ENCODE results near the gene THBD. TPM values are rescaled to one million over a fixed set of nuclear protein-coding genes. Genes with fewer than 3 reads are reported as not detected.

THBD gene
- total RNA-seq, 1 experiment from 2014 or later, result 15.8 TPM

- DNase-seq (ENCODE audit: extremely low read depth, low read depth), result no peak
Observed at GRCh38 chr20:23063168-23063567, 13.7 kb upstream of the THBD start.

- DNase-seq (ENCODE audit: extremely low read depth, low read depth), result no peak
Observed at GRCh38 chr20:23062632-23063031, 13.2 kb upstream of the THBD start.

GRCh38 chr20:23061734-23062561, 12.5 kb upstream of the THBD start:
- no peak for DNase-seq (ENCODE audit: extremely low read depth, low read depth)

GRCh38 chr20:23061262-23061661, 11.8 kb upstream of the THBD start:
- DNase-seq (ENCODE audit: extremely low read depth, low read depth), result no peak

GRCh38 chr20:23060629-23061028, 11.2 kb upstream of the THBD start:
- no peak for DNase-seq (ENCODE audit: extremely low read depth, low read depth)

GRCh38 chr20:23059846-23060245, 10.4 kb upstream of the THBD start:
- no peak for DNase-seq (ENCODE audit: extremely low read depth, low read depth)

GRCh38 chr20:23059001-23059400, 9.5 kb upstream of the THBD start:
- DNase-seq (ENCODE audit: extremely low read depth, low read depth), result no peak

GRCh38 chr20:23058240-23058639, 8.8 kb upstream of the THBD start:
- DNase-seq (ENCODE audit: extremely low read depth, low read depth), result no peak

GRCh38 chr20:23052904-23053303, 3.4 kb upstream of the THBD start:
- DNase-seq (ENCODE audit: extremely low read depth, low read depth), result no peak

- DNase-seq (ENCODE audit: extremely low read depth, low read depth), result peak; percentile 76
Observed at GRCh38 chr20:23050847-23051627, 1.6 kb upstream of the THBD start.

GRCh38 chr20:23050076-23050838, 785 bp upstream of the THBD start:
- DNase-seq (ENCODE audit: extremely low read depth, low read depth), result peak; percentile 58

- DNase-seq (ENCODE audit: extremely low read depth, low read depth), result no peak
Observed at GRCh38 chr20:23048283-23049200, 930 bp downstream of the THBD start.

GRCh38 chr20:23047738-23048214, 1.7 kb downstream of the THBD start:
- DNase-seq (ENCODE audit: extremely low read depth, low read depth), result no peak

- DNase-seq (ENCODE audit: extremely low read depth, low read depth), result no peak
Observed at GRCh38 chr20:23047001-23047737, 2.3 kb downstream of the THBD start.

- no peak for DNase-seq (ENCODE audit: extremely low read depth, low read depth)
Observed at GRCh38 chr20:23046431-23046830, 3.0 kb downstream of the THBD start.

GRCh38 chr20:23043376-23043775, 6.1 kb downstream of the THBD start:
- DNase-seq (ENCODE audit: extremely low read depth, low read depth), result no peak

GRCh38 chr20:23042270-23042669, 7.2 kb downstream of the THBD start:
- no peak for DNase-seq (ENCODE audit: extremely low read depth, low read depth)

- no peak for DNase-seq (ENCODE audit: extremely low read depth, low read depth)
Observed at GRCh38 chr20:23039885-23040508, 9.5 kb downstream of the THBD start.
